HepG2 (cell line): Measurements from ENCODE around the gene TMC4. TPM values are rescaled to one million over a fixed set of nuclear protein-coding genes. Genes with fewer than 3 reads are reported as not detected.

Source experiments
- CERS6 ChIP-seq: sonication (generic); formaldehyde crosslinking; IDR thresholded peaks from 2 replicates; pipeline ENCODE4 v1.5.0; 2020; ENCODE audit warnings: missing genetic modification reagents
- ELF4 ChIP-seq: sonication (generic); formaldehyde crosslinking; IDR thresholded peaks from 2 replicates; pipeline ENCODE4 v1.5.0; 2020; ENCODE audit warnings: missing genetic modification reagents, mild to moderate bottlenecking, moderate library complexity, borderline replicate concordance
- JUN ChIP-seq: sonication (generic); formaldehyde crosslinking; IDR thresholded peaks from 2 replicates; pipeline ENCODE4 v1.4.0; 2020; ENCODE audit warnings: mild to moderate bottlenecking, missing genetic modification reagents
- KAT8 ChIP-seq: IDR thresholded peaks from 2 replicates; pipeline ENCODE4 v1.6.1; 2016; ENCODE audit warnings: missing genetic modification reagents, missing compliant biosample characterization
- KLF11 ChIP-seq: IDR thresholded peaks from 2 replicates; pipeline ENCODE4 v1.6.1; 2016; ENCODE audit warnings: missing compliant biosample characterization
- NR1H2 ChIP-seq: sonication (generic); formaldehyde crosslinking; IDR thresholded peaks from 2 replicates; pipeline ENCODE4 v1.8.1; 2022; ENCODE audit warnings: low read depth, missing genetic modification reagents, borderline replicate concordance
- PATZ1 ChIP-seq: sonication (generic); formaldehyde crosslinking; IDR thresholded peaks from 2 replicates; pipeline ENCODE4 v1.4.0; 2020; ENCODE audit warnings: missing genetic modification reagents
- ZFP1 ChIP-seq: IDR thresholded peaks from 2 replicates; pipeline ENCODE4 v1.6.1; 2016
- ZMYM2 ChIP-seq: sonication (generic); formaldehyde crosslinking; IDR thresholded peaks from 2 replicates; pipeline ENCODE4 v1.8.0; 2022; ENCODE audit warnings: mild to moderate bottlenecking, missing genetic modification reagents
- ZNF34 ChIP-seq: sonication (generic); formaldehyde crosslinking; IDR thresholded peaks from 2 replicates; pipeline ENCODE4 v1.4.0; 2020; ENCODE audit warnings: mild to moderate bottlenecking, missing genetic modification reagents, borderline replicate concordance
- ZNF674 ChIP-seq: sonication (generic); formaldehyde crosslinking; IDR thresholded peaks from 2 replicates; pipeline ENCODE4 v1.5.0; 2020; ENCODE audit warnings: low read depth, mild to moderate bottlenecking, missing genetic modification reagents
- ZNF782 ChIP-seq: sonication (generic); formaldehyde crosslinking; IDR thresholded peaks from 2 replicates; pipeline ENCODE4 v1.4.0; 2020; ENCODE audit warnings: missing genetic modification reagents, mild to moderate bottlenecking, borderline replicate concordance
- polyA plus RNA-seq, 8 experiments: library from polyadenylated mRNA; depleted of rRNA in 3 of 8; stranded (reverse) in 7 of 8; unstranded in 1 of 8; fragments of >200 nt; fragmentation: Illumina TruSeq in 4 of 8; extraction: Trizol in 4 of 8; gene quantifications; 2 replicates each; pipeline versions ENCODE4 v1.2.1 to v1.2.3, GENCODE V29; 2011 to 2016; ENCODE audit warnings: low read depth in 4 of 8, missing spikeins in 1 of 8, mixed read lengths in 1 of 8; ENCODE audit not compliant: insufficient read depth in 1 of 8
- total RNA-seq, 5 experiments: library from RNA; depleted of rRNA; stranded (reverse); fragments of >200 nt; fragmentation: Illumina TruSeq; extraction: Trizol; gene quantifications; 2 replicates each; pipeline ENCODE4 v1.2.3, GENCODE V29; 2016; ENCODE audit warnings: low read depth in 1 of 5
- TF ChIP-seq, protein P1 (sequence below): sonication (generic); formaldehyde crosslinking; IDR thresholded peaks from 2 replicates; pipeline ENCODE4 v1.5.0; 2020; ENCODE audit warnings: mild to moderate bottlenecking, missing genetic modification reagents, borderline replicate concordance
- TF ChIP-seq, protein P2 (sequence below): sonication (generic); formaldehyde crosslinking; IDR thresholded peaks from 2 replicates; pipeline ENCODE4 v1.4.0; 2020; ENCODE audit warnings: low read depth, mild to moderate bottlenecking, missing genetic modification reagents
- TF ChIP-seq, protein P3 (sequence below): IDR thresholded peaks from 2 replicates; pipeline ENCODE4 v1.6.1; 2016; ENCODE audit warnings: missing compliant biosample characterization, missing genetic modification reagents, borderline replicate concordance
- TF ChIP-seq, protein P4 (sequence below): sonication (generic); formaldehyde crosslinking; IDR thresholded peaks from 2 replicates; pipeline ENCODE4 v1.9.0; 2021; ENCODE audit warnings: missing genetic modification reagents, borderline replicate concordance
- TF ChIP-seq, protein P5 (sequence below): sonication (generic); formaldehyde crosslinking; IDR thresholded peaks from 2 replicates; pipeline ENCODE4 v1.4.0; 2020; ENCODE audit warnings: missing genetic modification reagents

Gene TMC4
- total and polyA plus RNA-seq, 2 of the 13 experiments (the other 11 are each of a cell fraction or from before 2014, with no cell fraction given): 0.13 to 0.24 TPM

DNA sequence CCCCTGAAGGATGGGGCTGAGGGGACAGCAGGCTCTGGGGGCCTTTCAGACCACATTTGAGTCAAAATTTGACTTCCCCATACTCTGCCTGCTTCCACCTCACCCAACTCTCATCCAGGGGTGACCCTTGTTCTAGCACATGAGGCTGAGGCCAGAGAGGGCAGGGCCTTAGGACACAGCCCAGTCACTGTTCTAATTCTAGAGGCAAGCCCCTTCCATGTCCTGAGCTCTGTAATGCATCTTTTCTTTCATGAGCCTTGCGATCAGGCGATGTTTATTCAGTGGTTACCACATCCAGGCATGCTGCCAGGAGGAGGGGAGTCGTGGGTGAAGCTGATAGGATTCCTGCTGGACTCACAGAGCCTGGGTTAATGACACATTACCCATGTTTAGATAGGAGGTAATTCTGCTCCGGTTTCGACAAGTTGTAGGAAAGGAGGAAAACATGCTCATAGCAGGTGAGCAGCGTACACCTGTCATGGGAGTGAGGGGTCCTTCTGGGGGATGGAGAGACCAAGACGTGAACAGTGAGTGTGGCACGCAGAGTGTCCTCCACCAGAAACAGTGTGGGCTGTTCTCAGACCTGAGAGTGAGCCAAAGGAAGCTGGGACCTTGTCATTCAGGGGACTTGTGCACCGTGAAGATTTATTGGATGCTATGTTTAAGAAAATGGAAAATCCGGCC lies 37.0 kb upstream of the TMC4 start (continued):
- TF ChIP-seq PATZ1 (CRISPR knock-in tag): peak; percentile 65; the same call in 1 of the 2 replicates
- no peak for TF ChIP-seq ZNF674 (CRISPR knock-in tag)
- TF ChIP-seq, protein P1, sequence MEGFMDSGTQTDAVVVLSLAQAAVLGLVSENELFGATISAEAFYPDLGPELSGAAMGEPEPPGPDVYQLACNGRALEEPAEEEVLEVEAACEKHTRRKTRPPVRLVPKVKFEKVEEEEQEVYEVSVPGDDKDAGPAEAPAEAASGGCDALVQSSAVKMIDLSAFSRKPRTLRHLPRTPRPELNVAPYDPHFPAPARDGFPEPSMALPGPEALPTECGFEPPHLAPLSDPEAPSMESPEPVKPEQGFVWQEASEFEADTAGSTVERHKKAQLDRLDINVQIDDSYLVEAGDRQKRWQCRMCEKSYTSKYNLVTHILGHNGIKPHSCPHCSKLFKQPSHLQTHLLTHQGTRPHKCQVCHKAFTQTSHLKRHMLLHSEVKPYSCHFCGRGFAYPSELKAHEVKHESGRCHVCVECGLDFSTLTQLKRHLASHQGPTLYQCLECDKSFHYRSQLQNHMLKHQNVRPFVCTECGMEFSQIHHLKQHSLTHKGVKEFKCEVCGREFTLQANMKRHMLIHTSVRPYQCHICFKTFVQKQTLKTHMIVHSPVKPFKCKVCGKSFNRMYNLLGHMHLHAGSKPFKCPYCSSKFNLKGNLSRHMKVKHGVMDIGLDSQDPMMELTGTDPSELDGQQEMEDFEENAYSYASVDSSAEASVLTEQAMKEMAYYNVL (CRISPR knock-in tag): peak; percentile 42; the same call in 1 of the 2 replicates
- TF ChIP-seq ZNF34 (CRISPR knock-in tag): no peak
- peak; percentile 61; the same call in 1 of the 2 replicates for TF ChIP-seq KAT8
- TF ChIP-seq ZNF782 (CRISPR knock-in tag): no peak
- TF ChIP-seq, protein P2, sequence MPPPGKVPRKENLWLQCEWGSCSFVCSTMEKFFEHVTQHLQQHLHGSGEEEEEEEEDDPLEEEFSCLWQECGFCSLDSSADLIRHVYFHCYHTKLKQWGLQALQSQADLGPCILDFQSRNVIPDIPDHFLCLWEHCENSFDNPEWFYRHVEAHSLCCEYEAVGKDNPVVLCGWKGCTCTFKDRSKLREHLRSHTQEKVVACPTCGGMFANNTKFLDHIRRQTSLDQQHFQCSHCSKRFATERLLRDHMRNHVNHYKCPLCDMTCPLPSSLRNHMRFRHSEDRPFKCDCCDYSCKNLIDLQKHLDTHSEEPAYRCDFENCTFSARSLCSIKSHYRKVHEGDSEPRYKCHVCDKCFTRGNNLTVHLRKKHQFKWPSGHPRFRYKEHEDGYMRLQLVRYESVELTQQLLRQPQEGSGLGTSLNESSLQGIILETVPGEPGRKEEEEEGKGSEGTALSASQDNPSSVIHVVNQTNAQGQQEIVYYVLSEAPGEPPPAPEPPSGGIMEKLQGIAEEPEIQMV (CRISPR knock-in tag): 0 out of 2 replicates have a peak, but pooled peaks have one; percentile 60
- TF ChIP-seq ELF4 (CRISPR knock-in tag): no peak
- TF ChIP-seq, protein P3, sequence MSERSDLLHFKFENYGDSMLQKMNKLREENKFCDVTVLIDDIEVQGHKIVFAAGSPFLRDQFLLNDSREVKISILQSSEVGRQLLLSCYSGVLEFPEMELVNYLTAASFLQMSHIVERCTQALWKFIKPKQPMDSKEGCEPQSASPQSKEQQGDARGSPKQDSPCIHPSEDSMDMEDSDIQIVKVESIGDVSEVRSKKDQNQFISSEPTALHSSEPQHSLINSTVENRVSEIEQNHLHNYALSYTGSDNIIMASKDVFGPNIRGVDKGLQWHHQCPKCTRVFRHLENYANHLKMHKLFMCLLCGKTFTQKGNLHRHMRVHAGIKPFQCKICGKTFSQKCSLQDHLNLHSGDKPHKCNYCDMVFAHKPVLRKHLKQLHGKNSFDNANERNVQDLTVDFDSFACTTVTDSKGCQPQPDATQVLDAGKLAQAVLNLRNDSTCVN: peak; percentile 89
- no peak for TF ChIP-seq JUN
- TF ChIP-seq CERS6: no peak
- TF ChIP-seq ZMYM2 (CRISPR knock-in tag): no peak
- TF ChIP-seq ZFP1 (CRISPR knock-in tag): peak; percentile 25; the same call in 1 of the 2 replicates
- TF ChIP-seq, protein P4, sequence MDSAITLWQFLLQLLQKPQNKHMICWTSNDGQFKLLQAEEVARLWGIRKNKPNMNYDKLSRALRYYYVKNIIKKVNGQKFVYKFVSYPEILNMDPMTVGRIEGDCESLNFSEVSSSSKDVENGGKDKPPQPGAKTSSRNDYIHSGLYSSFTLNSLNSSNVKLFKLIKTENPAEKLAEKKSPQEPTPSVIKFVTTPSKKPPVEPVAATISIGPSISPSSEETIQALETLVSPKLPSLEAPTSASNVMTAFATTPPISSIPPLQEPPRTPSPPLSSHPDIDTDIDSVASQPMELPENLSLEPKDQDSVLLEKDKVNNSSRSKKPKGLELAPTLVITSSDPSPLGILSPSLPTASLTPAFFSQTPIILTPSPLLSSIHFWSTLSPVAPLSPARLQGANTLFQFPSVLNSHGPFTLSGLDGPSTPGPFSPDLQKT (CRISPR knock-in tag): no peak
- TF ChIP-seq NR1H2 (CRISPR knock-in tag): no peak
- 0 out of 2 replicates have a peak, but pooled peaks have one; percentile 17 for TF ChIP-seq KLF11 (CRISPR knock-in tag)
- TF ChIP-seq, protein P5, sequence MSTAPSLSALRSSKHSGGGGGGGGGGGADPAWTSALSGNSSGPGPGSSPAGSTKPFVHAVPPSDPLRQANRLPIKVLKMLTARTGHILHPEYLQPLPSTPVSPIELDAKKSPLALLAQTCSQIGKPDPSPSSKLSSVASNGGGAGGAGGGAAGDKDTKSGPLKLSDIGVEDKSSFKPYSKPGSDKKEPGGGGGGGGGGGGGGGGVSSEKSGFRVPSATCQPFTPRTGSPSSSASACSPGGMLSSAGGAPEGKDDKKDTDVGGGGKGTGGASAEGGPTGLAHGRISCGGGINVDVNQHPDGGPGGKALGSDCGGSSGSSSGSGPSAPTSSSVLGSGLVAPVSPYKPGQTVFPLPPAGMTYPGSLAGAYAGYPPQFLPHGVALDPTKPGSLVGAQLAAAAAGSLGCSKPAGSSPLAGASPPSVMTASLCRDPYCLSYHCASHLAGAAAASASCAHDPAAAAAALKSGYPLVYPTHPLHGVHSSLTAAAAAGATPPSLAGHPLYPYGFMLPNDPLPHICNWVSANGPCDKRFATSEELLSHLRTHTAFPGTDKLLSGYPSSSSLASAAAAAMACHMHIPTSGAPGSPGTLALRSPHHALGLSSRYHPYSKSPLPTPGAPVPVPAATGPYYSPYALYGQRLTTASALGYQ (CRISPR knock-in tag): peak; percentile 18; the same call in 1 of the 2 replicates
